NT2/D1 (cell line): ENCODE data around the gene TRAM2.

Experiments
- SUZ12 ChIP-seq: IDR thresholded peaks from 2 replicates; pipeline ENCODE4 v1.6.1; 2011; ENCODE audit not compliant: insufficient read length, insufficient read depth; ENCODE audit errors: extremely low read depth
- YY1 ChIP-seq: IDR thresholded peaks from 2 replicates; pipeline ENCODE4 v1.6.1; 2011; ENCODE audit not compliant: insufficient read length, insufficient read depth
- ZNF274 ChIP-seq: IDR thresholded peaks from 2 replicates; pipeline ENCODE4 v1.6.1; 2011; ENCODE audit warnings: mild to moderate bottlenecking, low read depth, low read length

GRCh38 chr6:52513896-52514295 lies 63.0 kb downstream of the TRAM2 start:
- no peak for TF ChIP-seq YY1
- TF ChIP-seq ZNF274, result no peak
- no peak for TF ChIP-seq SUZ12
